ENCODE results near the gene SEMA3B. TPM values are rescaled to one million over a fixed set of nuclear protein-coding genes. Genes with fewer than 3 reads are reported as not detected.

The SEMA3B gene
- total RNA-seq, 4 donors from 2014 or later, result 1.7 to 3.1 (median 2.1) TPM

DNA sequence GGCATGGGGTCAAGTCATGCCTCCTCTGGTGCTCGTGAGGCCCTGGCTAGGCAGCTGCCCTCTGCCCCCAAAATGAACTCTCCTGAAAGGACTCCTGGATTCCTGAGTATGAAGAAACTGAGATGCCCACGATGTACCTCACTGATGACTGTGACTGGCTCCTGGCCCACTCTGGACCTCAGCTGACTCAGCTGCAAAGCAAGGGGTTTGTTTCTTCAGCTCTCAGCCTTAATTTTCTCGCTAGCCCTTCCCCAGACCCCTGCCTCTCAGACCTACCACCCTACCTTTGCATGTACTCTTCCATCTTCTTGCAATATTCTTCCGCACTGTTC lies 38.2 kb upstream of the SEMA3B start:
- peaks cover 21 to 24% of the 10 kb centered on the region in 2 donors for H3K4me1 ChIP-seq
- TF ChIP-seq POLR2A (IDR thresholded peaks at IDR 0.05), result no peak
- TF ChIP-seq, protein P1, sequence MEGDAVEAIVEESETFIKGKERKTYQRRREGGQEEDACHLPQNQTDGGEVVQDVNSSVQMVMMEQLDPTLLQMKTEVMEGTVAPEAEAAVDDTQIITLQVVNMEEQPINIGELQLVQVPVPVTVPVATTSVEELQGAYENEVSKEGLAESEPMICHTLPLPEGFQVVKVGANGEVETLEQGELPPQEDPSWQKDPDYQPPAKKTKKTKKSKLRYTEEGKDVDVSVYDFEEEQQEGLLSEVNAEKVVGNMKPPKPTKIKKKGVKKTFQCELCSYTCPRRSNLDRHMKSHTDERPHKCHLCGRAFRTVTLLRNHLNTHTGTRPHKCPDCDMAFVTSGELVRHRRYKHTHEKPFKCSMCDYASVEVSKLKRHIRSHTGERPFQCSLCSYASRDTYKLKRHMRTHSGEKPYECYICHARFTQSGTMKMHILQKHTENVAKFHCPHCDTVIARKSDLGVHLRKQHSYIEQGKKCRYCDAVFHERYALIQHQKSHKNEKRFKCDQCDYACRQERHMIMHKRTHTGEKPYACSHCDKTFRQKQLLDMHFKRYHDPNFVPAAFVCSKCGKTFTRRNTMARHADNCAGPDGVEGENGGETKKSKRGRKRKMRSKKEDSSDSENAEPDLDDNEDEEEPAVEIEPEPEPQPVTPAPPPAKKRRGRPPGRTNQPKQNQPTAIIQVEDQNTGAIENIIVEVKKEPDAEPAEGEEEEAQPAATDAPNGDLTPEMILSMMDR (IDR thresholded peaks at IDR 0.05 in 4 of 5, conservative IDR thresholded peaks at IDR 0.05 in 1 of 5), result no peak
- DNase-seq (no peak), ATAC-seq (no peak)
- H3K9me3 ChIP-seq, result no peaks in the 10 kb centered on the region
- in situ Hi-C loops (cut with MboI; ENCODE audit: low sequenced_read_pairs in 4 of 4), result no loop called here
- H3K27ac ChIP-seq, result no peak overlapping the region
- no peak overlapping the region for H3K4me3 ChIP-seq
- H3K27me3 ChIP-seq, result no peaks in the 10 kb centered on the region
- no peaks in the 10 kb centered on the region for H3K36me3 ChIP-seq
- intact Hi-C loops (cut with DNase I; ENCODE audit: low total_unique reads), result no loop called here

DNA sequence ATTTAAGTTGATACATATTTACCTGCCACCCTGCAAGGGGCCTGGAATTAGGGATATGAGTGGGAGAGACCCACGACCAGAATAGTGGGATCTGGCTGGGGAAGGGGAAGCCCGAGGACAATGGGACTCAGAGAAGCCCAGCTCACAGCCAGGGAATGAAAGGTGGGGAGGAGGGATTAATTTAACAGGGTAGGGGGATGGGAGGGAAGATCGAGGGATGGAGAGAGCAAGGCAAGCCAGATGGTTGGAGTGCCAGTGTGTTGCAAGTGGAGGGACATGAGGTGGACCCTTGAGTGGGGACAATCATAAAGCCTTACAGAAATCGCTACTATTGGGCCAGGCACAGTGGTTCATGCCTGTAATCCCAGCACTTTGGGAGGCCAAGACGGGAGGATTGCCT lies 37.4 kb upstream of the SEMA3B start:
- intact Hi-C loops (cut with DNase I; ENCODE audit: low total_unique reads), result no loop called here
- no peak for DNase-seq
- in situ Hi-C loops (cut with MboI; ENCODE audit: low sequenced_read_pairs in 4 of 4), result no loop called here
- Histone ChIP-seq H3K9me3 (no peaks in the 10 kb centered on the region), H3K27me3 (no peaks in the 10 kb centered on the region), H3K36me3 (no peaks in the 10 kb centered on the region), H3K4me3 (no peak overlapping the region), H3K27ac (no peak overlapping the region), H3K4me1 (peaks cover 21% of the 10 kb centered on the region in 2 donors)
- no peak for TF ChIP-seq POLR2A (IDR thresholded peaks at IDR 0.05)
- TF ChIP-seq, protein P1 (IDR thresholded peaks at IDR 0.05 in 4 of 5, conservative IDR thresholded peaks at IDR 0.05 in 1 of 5), result no peak
- ATAC-seq, result no peak

DNA sequence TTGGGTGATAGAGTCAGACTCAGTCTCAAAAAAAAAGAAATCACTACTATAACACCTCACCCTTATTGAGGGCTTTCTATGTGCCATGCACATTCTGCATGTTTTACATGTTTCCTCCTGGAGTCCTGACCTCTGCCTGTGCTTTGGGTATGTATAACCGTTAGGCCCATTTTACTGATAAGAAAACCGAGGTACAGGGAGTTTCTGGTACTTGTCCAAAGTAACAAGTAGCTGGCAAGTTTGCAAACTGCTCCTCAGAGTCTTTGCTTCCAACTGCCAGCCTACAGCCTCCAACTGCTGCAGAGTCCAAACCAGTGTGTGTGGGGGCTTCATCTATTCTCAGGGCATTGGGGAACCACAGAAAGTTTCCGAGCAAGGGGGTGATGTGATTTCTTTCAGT lies 36.6 kb upstream of the SEMA3B start:
- TF ChIP-seq, protein P1 (IDR thresholded peaks at IDR 0.05 in 4 of 5, conservative IDR thresholded peaks at IDR 0.05 in 1 of 5), result no peak
- no peak for TF ChIP-seq POLR2A (IDR thresholded peaks at IDR 0.05)
- in situ Hi-C loops (cut with MboI; ENCODE audit: low sequenced_read_pairs in 4 of 4) (no loop called here), intact Hi-C loops (cut with DNase I; ENCODE audit: low total_unique reads) (no loop called here)
- H3K27me3 ChIP-seq, result no peaks in the 10 kb centered on the region
- H3K4me3 ChIP-seq, result no peak overlapping the region
- no peak overlapping the region for H3K27ac ChIP-seq
- ATAC-seq (no peak), DNase-seq (no peak)
- H3K9me3 ChIP-seq, result no peaks in the 10 kb centered on the region
- peaks cover 22% of the 10 kb centered on the region in 2 donors for H3K4me1 ChIP-seq
- no peaks in the 10 kb centered on the region for H3K36me3 ChIP-seq

DNA sequence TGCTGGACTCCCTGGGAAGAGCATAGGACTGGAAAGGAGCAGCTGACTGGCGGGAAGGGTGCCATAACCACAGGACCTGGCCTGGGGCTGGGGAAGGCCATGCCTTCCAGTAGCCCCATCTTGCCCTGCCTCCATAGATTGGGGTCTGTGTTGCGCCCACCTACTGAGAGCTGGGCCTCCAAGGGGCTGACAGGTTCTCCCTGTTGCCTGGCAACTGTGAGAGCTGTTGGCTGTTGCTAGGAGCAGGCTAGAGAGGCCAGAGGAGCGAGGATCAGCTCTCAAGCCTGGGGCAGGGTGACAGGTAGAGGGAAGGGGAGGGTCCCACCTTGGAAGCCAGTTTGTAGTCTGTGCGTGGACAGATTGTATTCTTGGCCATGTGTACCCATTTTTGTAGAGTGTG lies 35.8 kb upstream of the SEMA3B start:
- H3K27me3 ChIP-seq, result no peaks in the 10 kb centered on the region
- in situ Hi-C loops (cut with MboI; ENCODE audit: low sequenced_read_pairs in 4 of 4), result no loop called here
- H3K36me3 ChIP-seq, result no peaks in the 10 kb centered on the region
- no peaks in the 10 kb centered on the region for H3K9me3 ChIP-seq
- no peak overlapping the region for H3K27ac ChIP-seq
- TF ChIP-seq, protein P1 (IDR thresholded peaks at IDR 0.05 in 4 of 5, conservative IDR thresholded peaks at IDR 0.05 in 1 of 5), result no peak
- TF ChIP-seq POLR2A (IDR thresholded peaks at IDR 0.05), result no peak
- peaks cover 20 to 26% of the 10 kb centered on the region in 2 donors for H3K4me1 ChIP-seq
- DNase-seq (no peak), ATAC-seq (no peak)
- intact Hi-C loops (cut with DNase I; ENCODE audit: low total_unique reads), result no loop called here
- H3K4me3 ChIP-seq, result no peak overlapping the region
